GM21737 (cell line): ENCODE measurements around the gene ABHD12.
A peak's percentile ranks its signal among the peaks of the same experiment; 100 is the strongest.
"Not testable (repeated sequence)": the region's sequence is repeated elsewhere in the genome, so short reads cannot be mapped to it uniquely, and the experiment has no call there.

Experiments
- ATAC-seq: cut with Tn5 transposase; IDR thresholded peaks from one replicate; pipeline ENCODE4 v1.9.1; 2021; ENCODE audit warnings: mild to moderate bottlenecking, moderate library complexity; ENCODE audit not compliant: unreplicated experiment

ABHD12 gene

DNA sequence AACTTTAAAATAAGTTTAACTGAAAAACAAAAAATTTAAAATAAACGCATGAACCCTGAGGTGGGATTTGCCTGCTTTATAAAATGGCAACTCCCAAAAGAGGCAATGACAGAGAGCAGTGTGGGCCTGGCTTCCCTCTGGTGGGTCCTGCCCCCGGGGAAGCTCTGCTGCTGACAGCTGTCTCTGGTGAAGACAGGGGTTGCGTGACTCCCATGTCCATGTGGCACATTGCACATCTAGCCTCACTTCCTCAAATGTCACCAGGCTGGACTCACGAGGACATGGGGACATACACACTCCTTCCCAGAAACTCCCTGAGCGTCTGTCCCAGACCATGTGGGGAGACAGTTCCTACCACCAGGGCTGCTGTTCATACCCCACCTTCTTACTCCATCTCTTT is 66.2 kb downstream of the ABHD12 start:
- no peak for ATAC-seq

DNA sequence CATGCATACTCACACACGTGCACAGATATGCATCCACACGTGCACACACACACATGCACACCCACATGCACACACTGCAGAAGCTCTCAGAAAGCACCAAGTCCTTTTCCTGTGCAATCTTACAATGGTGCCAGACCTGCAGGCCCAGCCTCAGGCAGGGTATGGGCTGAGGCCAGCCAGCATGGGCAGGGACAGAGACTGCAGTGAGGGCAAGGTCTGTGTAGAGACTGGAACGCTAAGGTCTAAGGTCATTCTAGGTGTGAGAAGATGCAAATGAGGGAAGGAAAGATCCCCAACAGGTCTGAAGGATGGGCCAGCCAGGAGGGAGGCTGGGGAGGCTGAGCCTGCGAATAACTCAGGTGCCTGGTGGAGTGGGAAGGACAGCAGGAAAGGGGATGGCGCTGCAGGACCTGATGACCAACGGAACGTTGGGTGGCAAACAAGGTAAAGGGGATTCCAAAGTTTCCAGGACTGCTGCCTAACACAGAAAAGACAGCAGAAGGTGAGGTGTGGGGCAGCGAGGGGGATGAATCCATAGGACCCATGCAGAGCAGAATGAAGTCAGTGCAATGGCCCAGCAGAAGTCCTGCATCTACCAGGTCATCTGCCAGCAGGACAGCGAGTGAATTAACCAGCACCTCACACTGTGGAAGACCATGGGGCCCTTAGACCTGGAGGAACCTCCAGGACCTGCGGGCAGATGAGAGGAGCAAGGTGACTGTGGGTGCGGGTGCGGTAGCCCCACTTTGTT is 67.0 kb downstream of the ABHD12 start:
- ATAC-seq: no peak

DNA sequence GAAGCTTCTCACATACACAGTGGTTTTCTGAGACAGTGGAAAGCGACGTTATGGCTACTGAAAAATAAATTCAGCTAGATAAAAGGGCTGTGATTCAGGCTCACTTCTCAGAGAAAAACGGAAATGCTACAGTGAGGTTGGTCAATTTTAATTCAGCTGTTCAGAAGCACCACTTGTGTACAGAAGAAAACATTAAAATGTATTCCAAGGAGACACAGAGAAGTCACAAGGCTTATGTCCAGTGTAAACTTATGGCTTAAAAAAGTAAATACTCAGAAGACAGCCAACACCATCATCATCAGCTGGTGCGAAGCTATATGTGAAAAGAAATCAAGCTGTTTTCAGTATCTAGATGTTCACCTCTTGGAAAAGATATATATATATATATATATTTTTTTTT is 68.6 kb downstream of the ABHD12 start:
- ATAC-seq: no peak

DNA sequence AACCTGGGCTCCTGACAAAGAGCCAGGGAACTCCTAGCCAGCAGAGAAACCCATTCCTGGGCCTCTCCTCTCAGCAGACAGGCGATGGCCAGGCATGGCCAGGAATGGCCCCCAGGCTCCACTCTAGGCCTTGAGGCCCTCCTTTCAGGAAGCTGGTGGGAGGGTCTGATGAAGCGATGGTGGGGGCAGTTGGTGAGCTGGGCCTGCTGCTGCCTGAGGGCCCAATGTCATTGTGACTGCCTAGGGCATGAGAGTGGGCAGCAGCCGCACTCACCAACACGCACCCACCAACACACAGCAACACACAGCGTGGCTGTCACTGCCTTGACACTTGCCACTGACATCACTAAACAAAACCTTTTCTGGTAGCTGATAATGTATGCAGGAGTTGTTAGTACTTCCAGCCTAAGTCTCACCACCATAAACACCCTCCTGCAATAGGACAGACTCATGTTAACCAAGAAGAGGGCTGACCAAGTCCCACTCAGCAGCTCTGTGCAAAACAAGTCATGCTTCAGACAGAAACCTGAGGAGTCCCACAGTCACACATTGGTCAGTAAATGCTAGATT is 69.3 kb downstream of the ABHD12 start:
- ATAC-seq: no peak

DNA sequence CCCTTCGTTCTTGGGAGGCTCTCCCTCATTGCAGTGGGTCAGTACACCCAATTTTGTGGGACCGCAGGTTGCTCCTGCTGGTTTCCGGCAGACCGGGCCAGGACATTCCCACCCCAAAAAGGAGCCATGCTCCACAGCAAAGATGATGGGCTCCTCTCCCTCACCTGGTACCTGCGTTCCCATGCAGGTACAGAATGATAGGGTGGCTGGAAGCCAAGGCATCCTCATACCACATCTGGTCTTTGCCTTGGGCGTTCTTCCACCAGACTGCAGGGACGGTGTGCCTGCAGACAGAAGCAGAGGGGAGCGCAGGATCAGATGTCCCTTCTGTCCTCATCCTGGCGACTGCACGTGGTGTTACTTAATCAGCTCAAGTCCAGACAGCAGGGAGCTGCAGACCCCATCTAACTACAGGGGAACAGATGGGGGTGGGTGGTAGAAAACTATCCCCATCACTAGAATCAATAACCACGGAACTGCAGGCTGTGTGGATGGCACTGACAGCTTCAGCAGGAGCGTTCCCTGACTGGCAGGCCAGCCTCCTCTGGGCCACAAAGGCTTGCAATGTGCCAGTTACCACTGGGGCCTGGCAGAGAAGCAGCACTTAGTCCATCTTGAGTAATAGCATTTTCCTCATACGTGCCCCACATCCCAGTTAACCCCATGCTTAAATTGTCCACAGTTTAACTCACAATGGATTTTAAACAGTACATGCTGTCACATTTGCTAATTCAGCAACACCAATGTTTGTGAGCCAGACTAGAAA is 70.4 kb downstream of the ABHD12 start:
- no peak for ATAC-seq

DNA sequence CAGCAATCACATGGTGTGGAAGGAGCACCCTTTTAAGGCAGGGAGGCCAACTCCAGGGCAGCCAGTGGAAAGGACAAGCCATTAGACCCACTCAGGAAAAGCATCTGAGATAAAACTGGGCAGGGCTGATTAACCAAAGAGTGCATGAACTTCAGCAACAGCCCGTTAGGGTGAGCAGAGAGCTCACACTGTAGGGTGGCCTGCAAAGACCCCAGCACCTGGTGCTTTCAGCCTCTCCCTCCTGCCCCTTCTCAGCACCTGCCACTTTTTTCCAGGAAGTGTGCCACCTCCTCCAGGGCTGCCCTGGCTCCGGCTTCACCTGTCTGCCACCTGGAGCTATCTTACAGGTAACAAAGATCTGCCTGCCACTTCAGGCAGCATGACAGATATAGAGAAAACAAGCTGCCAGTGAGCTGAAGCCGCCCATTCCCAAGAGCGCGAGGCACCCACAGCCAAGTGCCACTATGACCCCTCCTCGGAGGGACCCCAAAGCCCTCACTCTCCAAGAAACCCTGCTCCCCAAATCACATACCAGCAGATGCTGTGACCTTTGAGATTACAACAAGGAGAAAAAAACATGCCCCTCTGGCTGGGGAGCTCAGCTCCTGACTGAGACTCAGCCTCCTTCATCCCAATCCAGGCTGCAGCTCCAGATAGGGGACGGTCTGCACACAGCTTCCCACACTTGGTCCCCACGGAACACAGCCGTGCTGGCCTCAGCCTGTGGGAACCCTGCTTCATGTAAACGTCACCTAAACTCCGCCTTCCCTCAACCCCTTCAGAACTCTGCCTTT is 71.2 kb downstream of the ABHD12 start:
- no peak for ATAC-seq

DNA sequence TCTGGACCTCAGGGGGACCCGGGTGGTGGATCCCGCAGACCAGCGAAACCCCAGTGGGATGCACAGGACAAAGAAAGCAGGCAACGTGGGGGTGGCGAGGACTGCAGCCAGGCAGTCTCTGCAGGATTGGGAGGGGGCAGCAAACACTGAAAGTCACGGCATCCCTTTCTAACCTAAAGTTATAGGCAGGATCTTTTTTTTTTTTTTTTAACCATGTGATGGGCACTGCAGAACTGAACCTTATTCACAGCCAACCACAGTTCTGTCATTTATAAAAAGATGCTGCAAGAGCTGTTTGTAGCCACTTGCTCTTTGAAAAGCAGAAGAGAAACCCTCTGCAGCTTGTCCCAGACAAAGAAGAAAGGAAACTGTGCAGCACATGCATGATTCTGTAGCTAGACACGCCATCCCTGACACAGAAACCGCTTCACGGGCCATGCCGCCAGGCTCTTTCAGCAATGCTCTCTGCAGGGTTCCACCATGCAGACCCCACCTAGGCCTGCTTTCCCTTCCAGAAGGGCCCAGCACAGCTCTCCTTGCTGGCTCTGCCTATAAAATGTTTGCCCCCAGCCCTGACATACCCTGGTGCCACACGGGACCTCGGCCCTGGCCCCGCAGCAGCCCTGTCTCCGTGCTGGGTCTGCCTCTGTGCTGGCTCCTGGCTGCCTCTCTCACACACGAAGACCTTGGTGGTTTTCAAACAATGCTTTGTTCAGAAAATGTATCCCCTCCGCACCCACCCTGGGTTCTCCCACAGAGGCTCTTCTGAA is 72.0 kb downstream of the ABHD12 start:
- peak; percentile 82 for ATAC-seq

DNA sequence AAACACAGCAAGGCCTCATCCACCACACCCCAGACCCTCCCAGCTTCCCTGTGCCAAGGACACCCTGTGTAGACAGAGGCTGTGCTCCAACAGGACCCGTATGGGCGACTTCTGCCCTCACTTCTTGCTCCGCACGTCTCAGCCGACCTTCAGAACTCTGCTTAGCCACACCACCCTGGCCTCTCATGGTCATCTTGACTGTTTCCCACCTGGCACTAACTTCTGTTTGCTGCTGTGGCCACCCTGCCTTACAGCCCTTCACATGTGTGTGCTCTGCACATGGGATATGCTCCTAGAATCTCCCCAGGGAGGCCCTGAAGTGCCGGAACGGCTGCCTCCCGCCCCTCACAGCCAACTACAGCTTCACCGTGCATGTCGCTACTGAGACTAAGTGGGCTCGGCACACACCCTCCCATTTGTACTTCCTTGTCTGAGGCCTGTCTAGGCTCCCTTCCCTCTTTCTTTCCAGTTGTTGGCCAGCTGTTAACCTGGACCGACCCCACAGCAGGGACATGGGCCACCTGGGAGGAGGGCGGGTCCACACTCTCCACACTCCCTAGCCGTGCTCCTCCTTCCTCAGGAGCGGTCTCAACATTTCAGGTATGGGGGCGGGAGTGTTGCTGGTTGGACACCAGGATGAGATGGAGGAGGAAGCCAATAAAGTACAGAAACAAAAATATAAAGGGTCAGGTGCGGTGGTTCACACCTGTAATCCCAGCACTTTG is 73.1 kb downstream of the ABHD12 start:
- ATAC-seq: no peak

DNA sequence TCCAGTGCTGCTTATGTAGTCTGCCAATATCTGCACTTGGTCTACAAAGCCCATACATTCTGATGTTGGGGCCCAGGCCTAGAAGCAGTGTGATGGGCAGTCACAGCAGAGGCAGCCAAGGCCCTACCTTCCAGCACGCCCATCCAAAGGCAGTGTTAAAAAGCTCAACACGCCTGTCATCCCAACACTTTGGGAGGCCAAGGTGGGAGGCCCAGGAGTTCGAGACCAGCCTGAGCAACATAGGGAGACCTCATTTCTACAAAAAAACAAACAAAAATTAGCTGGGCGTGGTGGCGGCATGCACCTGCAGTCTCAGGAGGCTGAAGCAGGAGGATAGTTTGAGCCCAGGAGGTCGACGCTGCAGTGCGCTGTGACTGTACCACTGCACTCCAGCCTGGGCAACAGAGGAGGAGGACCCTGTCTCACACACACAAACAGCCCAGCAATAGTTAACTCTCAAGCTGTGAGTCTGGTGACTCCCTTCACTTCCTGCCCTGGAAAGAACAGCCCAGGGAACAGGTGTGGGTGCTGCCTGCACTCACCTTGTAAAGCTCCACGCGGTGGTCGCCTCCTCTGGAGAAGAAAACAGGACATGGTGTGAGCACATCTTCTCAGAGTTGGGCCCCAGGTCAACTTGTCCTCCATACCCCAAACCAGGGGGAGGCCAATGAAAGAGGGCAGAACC is 74.0 kb downstream of the ABHD12 start:
- no peak for ATAC-seq

DNA sequence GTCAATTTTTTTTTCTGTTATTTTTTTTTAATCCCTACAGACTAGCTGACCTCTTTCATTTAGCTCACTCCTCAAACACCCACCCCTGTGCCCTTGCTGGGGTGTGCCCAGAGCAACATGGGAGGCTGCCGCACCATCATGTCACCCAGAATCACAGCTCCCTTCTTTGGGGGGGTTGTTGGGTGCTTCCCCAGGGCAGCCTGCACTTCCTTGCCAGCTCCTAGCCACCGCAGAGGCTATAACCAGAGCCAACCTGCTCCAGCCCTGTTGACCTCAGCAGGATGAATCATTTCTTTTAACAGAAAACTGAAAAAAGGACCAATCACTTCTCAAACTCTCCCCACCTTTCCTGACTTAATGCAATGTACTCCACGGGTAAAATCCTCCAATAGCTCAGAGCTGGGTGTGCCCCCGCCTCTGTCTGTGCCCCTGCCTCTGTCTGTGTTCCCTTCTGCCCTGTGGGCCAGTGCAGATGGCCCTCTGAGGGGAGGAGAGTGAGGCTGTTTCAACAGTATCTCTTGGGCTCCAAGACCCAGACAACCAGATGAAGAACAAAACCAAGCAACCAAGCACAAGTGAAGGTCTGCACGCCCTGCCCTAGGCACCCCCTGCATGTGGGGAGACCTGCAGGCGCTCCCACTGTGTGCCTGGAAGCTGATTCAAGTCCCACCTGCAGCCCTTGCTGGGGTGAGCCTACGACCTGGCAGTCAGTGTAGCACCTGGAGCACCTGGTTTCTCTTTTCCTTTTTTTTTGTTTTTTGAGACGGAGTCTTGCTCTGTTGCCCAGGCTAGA is 75.0 kb downstream of the ABHD12 start:
- ATAC-seq: no peak

DNA sequence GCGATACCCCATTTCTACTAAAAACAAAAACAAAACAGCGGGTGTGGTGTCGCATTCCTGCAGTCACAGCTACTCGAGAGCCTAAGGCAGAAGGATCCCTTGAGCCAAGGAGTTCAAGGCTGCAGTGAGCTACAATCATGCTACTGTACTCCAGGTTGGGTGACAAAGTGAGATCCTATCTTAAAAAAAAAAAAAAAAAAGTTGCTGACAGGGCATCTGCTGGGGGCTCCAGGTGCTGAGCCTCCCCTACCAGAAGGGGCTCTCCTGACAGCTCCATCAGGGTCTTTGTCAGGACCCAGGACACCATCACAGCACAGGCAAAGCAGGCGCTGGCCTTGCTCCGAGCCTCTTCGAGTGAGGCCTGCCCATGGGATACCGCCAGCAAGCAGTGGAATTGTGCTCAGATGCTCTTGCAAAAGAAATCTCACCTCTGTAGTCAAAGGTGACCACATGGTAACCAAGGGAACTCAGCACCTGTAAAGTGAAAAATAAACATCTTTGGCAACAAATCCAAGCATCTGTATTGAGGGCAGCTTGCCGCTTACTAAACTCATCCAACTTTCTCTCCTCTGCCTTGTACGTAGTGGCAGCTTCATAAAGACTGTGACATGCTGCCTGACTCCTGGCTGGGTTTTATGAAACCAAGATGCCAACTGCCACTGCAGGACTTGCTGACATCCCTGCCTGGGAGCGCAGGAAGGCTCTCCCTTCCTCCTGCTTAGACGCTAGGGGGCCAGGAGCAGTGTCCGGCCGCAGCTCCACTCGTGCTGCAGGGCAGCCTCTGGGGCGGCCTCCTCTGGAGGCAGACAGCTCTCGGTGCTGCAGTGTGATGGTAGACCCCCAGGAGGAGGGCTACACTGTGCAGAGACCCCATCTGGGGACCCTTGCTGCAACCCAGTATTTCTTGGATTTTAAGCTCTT is 75.9 kb downstream of the ABHD12 start:
- no peak for ATAC-seq

DNA sequence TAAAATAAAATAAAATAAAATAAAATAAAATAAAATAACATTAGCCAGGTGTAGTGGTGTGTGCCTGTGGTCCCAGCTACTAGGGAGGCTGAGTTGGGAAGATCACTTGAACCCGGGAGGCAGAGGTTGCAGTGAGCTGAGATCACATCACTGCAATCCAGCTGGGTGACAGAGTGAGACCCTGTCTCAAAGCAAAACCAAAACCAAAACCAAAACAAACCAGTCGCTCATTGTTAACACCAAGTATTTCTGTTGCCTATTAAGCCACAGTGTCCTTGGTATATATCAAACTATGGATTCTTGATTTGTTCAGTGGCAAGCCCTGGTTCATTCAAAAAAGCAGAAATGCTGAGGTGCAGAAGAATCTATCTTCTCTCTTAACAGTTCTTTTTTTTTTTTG is 77.0 kb downstream of the ABHD12 start:
- no peak for ATAC-seq

DNA sequence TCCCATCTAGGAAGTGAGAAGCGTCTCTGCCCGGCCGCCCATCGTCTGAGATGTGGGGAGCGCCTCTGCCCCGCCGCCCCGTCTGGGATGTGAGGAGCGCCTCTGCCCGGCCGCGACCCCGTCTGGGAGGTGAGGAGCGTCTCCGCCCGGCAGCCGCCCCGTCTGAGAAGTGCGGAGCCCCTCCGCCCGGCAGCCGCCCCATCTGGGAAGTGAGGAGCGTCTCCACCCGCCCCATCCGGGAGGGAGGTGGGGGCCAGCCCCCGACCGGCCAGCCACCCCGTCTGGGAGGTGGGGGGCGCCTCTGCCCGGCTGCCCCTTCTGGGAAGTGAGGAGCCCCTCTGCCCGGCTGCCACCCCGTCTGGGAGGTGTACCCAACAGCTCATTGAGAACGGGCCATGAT is 77.9 kb downstream of the ABHD12 start:
- not testable (repeated sequence) for ATAC-seq

DNA sequence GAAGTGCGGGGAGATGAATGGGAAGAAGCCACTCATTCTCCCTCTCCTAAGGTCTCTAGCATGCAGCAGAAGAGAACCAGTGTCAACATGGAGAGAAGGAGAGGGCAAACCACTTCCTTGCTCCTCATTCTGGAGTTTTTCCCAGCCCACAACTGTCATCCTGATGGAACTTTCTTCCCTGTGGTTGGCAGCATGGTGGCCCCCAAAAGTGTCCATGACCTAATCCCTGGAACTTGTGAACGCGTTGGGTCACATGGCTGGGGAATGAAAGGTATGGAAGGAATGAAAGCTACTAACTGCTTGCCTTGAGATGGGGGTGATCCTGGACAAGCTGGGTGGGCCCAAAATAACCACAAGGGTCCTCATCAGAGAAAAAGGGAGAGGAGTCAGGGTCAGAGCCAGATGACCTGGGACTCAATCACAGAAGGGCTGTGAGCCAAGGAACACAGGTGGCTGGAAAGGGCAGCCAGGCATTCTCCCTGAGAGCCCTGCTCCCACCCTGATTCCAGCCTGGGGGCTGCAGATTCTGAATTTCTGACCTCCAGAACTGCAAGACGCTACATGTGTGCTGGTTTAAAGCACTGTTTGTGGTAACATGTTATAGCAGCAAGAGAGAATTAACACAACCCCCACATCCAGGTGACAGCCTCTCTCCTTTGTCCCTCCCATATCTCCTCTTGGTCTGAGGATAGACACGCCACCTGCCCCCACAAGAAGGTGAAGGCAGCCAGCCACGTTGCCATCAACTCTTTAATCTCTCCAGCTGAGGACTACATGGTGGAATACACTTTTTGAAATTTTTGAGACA is 79.5 kb downstream of the ABHD12 start:
- ATAC-seq: no peak

DNA sequence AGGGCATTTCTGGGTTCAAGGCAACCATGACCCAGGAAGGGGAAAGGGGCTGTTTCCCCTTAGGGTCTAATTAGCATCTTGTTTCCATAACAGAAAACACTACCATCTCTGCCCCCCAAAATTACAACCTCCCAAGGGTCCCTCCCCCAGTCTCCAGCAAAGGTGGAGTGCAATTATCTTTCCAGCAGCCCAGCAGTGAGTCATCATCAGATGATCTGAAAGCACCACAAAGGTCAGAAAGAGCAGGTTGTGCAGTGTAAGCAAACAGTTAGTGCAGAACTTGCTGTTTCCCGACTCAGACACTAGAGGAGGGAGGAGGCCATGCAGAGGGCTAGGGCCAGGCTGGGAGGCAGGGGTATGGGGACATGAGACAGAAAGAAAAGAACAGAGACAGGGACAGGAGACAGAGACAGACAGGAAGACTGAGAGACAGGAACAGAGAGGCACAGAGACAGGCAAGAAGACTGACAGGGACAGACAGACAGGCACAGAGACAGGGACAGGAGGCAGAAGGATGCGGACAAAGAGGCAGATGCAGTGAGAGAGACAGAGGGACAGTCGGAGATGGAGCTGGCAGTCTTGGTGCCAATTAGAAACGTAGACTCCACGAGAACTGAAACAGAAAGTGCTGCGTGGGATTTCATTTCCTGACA is 80.2 kb downstream of the ABHD12 start:
- ATAC-seq: peak; percentile 91
